ENCODE results near the gene THEM5. TPM values are rescaled to one million over a fixed set of nuclear protein-coding genes. Genes with fewer than 3 reads are reported as not detected.

THEM5 gene
- total and polyA plus RNA-seq, 8 donors: not detected

- Histone ChIP-seq H3K27ac (peak overlapping the region in 2 of 5 donors; percentile 15 to 70), H3K9me3 (no peaks in the 10 kb centered on the region), H3K36me3 (no peaks in the 10 kb centered on the region), H3K27me3 (peaks cover 0 to 52% (median 16%) of the 10 kb centered on the region in 3 donors), H3K4me1 (peaks cover 39 to 68% (median 65%) of the 10 kb centered on the region in 4 donors), H3K4me3 (no peak overlapping the region)
- DNase-seq: no peak
- intact Hi-C loops (cut with DNase I; ENCODE audit: low total_unique reads): no loop called here
- TF ChIP-seq POLR2AphosphoS5 (IDR thresholded peaks at IDR 0.05): no peak
- no peak for TF ChIP-seq EP300 (IDR thresholded peaks at IDR 0.05)
- no peak for TF ChIP-seq CTCF (IDR thresholded peaks at IDR 0.05)
- no peak for TF ChIP-seq POLR2A (IDR thresholded peaks at IDR 0.05)
- 52 to 67% (median 55%) methylated on average over 3 of the region's 3 CpGs for WGBS, 5 donors
Observed at GRCh38 chr1:151834239-151834638, 19.3 kb downstream of the THEM5 start.

- no peaks in the 10 kb centered on the region for H3K9me3 ChIP-seq
- no peaks in the 10 kb centered on the region for H3K36me3 ChIP-seq
- peaks cover 34 to 68% (median 65%) of the 10 kb centered on the region in 4 donors for H3K4me1 ChIP-seq
- TF ChIP-seq POLR2AphosphoS5 (IDR thresholded peaks at IDR 0.05): no peak
- no peak for TF ChIP-seq CTCF (IDR thresholded peaks at IDR 0.05)
- no peak for TF ChIP-seq POLR2A (IDR thresholded peaks at IDR 0.05)
- no peak for TF ChIP-seq EP300 (IDR thresholded peaks at IDR 0.05)
- intact Hi-C loops (cut with DNase I; ENCODE audit: low total_unique reads): no loop called here
- peak overlapping the region; percentile 30 to 87 (median 81) for H3K27ac ChIP-seq
- peak overlapping the region in 1 of 4 donors; percentile 57 for H3K4me3 ChIP-seq
- peaks cover 0 to 45% (median 8%) of the 10 kb centered on the region in 3 donors for H3K27me3 ChIP-seq
- DNase-seq: no peak
- 48 to 82% (median 64%) methylated on average over 7 to 8 of the region's 8 CpGs for WGBS, 5 donors
Observed at GRCh38 chr1:151833172-151833900, 20.2 kb downstream of the THEM5 start.

- Histone ChIP-seq H3K27me3 (peaks cover 0 to 45% (median 0%) of the 10 kb centered on the region in 3 donors), H3K36me3 (peaks cover 0 to 4% (median 0%) of the 10 kb centered on the region in 4 donors), H3K27ac (peak overlapping the region; percentile 81 to 87 (median 83)), H3K4me3 (peak overlapping the region in 2 of 4 donors; percentile 42 to 57), H3K9me3 (no peaks in the 10 kb centered on the region), H3K4me1 (peaks cover 29 to 68% (median 65%) of the 10 kb centered on the region in 4 donors)
- TF ChIP-seq EP300 (IDR thresholded peaks at IDR 0.05) (no peak), POLR2A (IDR thresholded peaks at IDR 0.05) (no peak), CTCF (IDR thresholded peaks at IDR 0.05) (no peak), POLR2AphosphoS5 (IDR thresholded peaks at IDR 0.05) (peak; percentile 64 to 92 (median 65))
- peak; percentile 93 to 98 for DNase-seq
- 23 to 39% (median 29%) methylated on average over 9 to 10 of the region's 10 CpGs for WGBS, 5 donors
- intact Hi-C loops (cut with DNase I; ENCODE audit: low total_unique reads): no loop called here
Observed at GRCh38 chr1:151832318-151832980, 21.1 kb downstream of the THEM5 start.

DNA sequence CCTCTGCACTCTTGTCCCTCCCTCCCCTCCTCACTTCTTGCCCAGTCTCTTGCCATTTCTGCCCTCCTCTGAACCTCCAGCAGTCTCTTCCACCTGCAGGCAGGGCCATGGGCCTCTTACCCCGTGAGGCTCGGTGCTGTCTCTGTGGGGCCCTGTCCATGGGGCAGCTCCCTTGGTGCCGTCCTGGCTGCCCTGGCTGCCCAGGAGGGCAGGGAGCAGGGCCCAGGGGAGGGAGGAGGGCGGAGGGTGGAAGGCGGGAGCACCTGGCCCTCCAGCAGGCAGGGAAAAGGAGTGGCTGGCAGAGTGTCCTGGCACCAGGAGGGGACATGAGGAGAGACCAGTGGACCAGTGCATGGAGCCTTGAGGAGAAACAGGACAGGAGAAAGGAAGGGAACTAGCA, 21.9 kb downstream of the THEM5 start, which contains the start of gene RORC:
RORC (minus strand) TSS at position 198 of the 400 bp plus-strand sequence; CDS start at position 160, 38 bp downstream.
- Histone ChIP-seq H3K27ac (peak within 1 kb of the TSS; percentile 81 to 95 (median 85)), H3K4me3 (peak within 1 kb of the TSS; percentile 42 to 57 (median 48)), H3K4me1 (peaks cover 22 to 60% (median 57%) of the 10 kb centered on the region in 4 donors), H3K9me3 (no peaks in the 10 kb centered on the region), H3K27me3 (peaks cover 0 to 42% (median 0%) of the 10 kb centered on the region in 3 donors), H3K36me3 (peaks cover 0 to 4% (median 0%) of the 10 kb centered on the region in 4 donors)
- intact Hi-C loops (cut with DNase I; ENCODE audit: low total_unique reads): no loop called here
- WGBS, 5 donors: 24 to 43% (median 33%) methylated on average over 5 of the region's 5 CpGs
- peak; percentile 76 to 88 for DNase-seq
- TF ChIP-seq CTCF (IDR thresholded peaks at IDR 0.05) (peak in 1 of 7 experiments; percentile 14), EP300 (IDR thresholded peaks at IDR 0.05) (no peak), POLR2A (IDR thresholded peaks at IDR 0.05) (peak in 2 of 4 donors; percentile 65 to 67), POLR2AphosphoS5 (IDR thresholded peaks at IDR 0.05) (peak in 2 of 3 donors; percentile 86 to 88)

Measured in stomach (tissue), 9 donors.